ENCODE measurements around the gene HDAC7.
"Not testable (repeated sequence)": the region's sequence is repeated elsewhere in the genome, so short reads cannot be mapped to it uniquely, and the experiment has no call there.

The HDAC7 gene

DNA sequence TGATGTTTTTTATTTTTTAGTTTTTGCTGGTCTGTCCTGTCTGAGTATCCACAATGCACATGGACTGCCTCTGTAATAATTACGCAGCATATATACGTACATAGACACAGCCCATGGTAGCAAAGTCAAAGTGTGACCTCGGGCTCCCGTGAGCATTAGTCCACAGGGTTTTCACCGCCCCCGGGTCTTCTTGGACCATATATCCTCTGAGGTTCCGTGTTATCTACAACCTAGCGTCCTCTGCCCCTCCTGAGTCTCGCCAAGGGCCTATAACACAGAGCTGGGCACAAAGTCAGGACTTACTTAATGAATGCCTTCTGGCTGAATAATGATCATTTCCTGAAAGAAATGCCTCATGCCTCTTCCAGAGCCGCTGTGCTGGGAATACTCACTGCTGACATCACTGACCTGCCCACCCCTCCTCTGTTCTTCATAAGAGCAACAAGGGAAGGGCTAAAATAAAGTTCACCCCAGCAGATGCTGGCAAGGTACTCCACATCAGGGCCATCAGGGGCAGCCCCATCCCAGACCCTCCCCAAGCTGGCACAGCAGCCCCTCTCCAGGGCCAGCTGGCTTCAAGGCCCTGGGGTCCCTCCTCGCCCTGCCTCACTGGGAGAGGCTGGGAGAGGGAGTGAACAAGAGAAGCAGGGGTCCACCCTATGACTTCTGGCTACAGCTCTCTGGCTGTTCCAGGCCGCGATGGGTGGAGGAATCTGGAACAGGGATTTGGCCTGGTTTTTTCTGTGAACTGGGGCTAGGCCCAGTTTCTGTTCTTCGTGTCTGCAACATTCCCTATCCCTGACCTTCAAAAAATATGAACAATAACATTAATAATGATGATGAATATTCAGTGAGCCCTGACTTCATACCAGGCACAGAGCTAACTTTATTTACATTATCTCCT, 7.9 kb downstream of the HDAC7 start:
- no peak for DNase-seq

- no peak for DNase-seq
Observed at GRCh38 chr12:47811072-47811396, 8.7 kb downstream of the HDAC7 start.

DNA sequence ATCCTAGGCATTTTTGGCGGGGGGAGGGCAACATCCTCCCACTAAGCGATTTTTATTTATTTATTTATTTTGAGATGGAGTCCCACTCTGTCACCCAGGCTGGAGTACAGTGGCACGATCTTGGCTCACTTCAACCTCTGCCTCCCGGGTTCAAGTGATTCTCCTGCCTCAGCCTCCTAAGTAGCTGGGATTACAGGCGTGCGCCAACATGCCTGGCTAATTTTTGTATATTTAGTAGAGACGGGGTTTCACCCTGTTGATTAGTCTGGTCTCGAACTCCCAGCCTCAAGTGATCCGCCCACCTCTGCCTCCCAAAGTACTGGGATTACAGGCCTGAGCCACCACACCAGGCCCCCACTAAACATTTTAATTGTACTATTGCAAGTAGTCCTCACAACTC, 10.2 kb downstream of the HDAC7 start:
- not testable (repeated sequence) for DNase-seq

- DNase-seq = peak; percentile 59 to 78
Observed at GRCh38 chr12:47808574-47809365, 10.9 kb downstream of the HDAC7 start.

DNA sequence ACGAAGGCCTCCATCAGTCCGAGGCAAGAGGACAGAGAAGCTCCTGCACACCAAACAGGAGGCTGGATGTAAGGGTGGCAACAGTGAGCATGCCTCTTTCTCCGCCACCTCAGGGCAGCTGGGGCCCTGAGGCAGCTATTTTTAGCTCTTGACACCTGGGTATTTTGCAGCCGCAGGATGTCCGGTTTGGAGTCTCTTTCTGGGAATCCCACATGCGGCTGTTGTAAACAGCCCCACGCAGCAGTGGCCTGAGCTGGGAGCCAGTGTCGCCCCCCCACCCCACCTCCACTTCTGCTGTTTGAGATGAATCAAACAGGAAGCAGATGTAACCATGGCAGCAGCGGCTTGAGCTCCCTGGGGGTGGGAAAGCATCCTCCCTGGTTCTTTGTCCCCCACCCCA, 11.7 kb downstream of the HDAC7 start:
- peak; percentile 18 to 34 for DNase-seq

GRCh38 chr12:47807338-47807737, 12.4 kb downstream of the HDAC7 start:
- DNase-seq = no peak

- DNase-seq = no peak
Observed at GRCh38 chr12:47805417-47805816, 14.3 kb downstream of the HDAC7 start.

DNA sequence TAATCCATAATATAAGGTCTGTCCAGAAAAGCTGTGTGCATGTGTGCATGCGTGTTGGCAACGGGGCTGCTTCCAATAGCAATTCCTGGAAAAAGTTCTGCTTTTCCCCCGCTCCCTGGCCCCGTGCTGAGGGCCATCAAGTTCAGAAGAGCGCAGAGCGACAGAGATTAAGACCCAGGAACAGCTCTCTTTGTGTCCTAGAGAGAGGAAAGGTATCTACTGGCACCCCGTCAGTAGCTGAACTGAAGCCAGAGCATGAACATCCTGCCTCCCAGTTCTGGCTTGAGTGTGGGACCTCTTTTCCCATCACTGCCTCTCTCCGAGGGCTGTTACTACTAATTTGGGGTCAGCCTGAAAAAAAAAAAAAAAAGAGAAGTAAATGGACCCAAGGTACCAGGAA, 15.5 kb downstream of the HDAC7 start:
- DNase-seq = no peak

DNA sequence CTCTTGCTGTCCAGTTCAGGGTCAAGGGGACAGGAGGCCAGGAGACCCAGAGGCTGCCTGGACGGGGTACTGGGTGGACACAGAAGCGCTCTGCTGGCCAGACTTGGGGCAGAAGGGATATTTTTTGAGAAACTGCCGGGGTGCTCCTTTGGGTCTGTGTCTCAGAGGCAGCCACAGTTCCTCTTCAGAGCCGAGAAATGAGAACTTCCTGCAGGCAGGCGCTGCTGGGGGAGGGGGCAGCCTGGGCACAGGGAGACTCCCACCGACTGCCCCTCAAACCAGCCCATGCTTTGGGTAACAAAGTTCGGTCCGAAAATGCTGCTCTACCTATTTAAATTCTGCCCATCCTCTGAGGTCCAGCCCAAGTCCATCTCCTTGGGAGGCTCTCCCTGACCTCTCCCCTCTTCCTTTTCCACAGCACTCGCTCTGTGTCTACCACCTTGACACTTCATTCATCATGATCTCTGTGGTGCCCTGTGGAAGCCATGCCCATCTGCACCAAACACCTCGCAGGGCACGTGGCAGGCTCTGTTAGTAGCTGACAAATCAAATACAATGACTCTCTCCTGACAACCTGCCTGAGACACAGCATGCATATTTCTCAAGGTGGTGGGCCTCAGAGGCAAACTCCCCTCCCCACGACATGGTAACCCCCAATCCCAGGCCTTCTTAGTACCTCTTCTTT, 16.4 kb downstream of the HDAC7 start:
- peak in 1 of 2 experiments; percentile 21 for DNase-seq

DNA sequence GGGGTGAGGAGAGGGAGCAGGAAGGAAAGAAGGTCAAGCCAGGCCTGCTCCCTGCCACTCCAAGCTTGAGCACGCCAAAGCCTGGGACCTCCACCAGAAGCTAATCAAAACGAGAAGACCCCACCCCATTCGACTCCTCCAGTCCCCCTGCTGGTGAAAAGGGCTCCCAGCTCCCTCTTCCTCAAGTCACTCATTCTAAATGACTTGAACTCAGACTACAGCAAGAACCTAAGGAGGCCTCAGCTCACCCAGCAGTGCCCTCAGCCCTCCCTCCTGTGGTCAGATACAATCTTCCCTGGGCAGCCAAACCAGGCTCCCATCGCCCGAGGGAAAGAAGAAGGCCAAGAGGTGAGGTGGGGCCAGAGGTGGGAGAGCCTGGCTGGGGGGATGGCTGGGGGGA, 17.4 kb downstream of the HDAC7 start:
- DNase-seq = peak in 1 of 2 experiments; percentile 6

GRCh38 chr12:47801904-47802246, 17.8 kb downstream of the HDAC7 start:
- DNase-seq = no peak

DNA sequence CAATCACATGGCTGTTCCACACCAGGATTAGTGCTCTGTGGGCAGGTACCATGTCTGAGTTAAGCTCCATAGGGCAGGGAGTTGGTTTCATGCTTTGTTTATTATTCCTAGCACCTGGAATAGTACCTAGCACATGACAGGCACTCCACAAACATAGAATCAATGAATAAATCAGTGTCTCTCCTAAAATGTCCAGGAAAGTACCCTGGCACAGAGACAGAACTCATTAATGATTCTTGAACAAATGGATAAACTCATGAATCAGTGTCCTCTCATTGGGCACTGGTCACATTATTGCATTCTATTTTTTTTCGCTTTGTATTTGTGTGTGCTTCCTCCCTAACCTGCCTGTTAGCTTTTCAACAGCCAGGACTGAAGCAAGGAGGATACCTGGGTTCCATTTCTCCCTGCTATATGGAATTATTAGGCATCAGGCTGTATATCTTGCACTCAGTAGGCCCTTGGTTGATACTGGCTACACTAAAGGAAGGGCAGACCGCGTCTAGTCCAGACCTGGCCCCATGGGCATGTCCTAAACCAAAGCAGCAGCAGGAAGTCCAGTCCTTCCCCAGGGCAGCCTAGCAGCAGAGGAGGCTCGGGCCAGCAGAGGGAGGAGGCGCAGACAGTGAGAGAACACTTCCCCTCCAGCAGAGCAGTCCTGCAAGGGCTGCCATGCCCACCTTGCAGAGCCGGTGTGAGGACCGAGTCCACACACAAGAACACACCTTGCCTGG, 18.4 kb downstream of the HDAC7 start:
- DNase-seq = peak in 1 of 2 experiments; percentile 14

GRCh38 chr12:47800582-47800981, 19.1 kb downstream of the HDAC7 start:
- DNase-seq = no peak

- DNase-seq = no peak
Observed at GRCh38 chr12:47799357-47799955, 20.2 kb downstream of the HDAC7 start.

DNA sequence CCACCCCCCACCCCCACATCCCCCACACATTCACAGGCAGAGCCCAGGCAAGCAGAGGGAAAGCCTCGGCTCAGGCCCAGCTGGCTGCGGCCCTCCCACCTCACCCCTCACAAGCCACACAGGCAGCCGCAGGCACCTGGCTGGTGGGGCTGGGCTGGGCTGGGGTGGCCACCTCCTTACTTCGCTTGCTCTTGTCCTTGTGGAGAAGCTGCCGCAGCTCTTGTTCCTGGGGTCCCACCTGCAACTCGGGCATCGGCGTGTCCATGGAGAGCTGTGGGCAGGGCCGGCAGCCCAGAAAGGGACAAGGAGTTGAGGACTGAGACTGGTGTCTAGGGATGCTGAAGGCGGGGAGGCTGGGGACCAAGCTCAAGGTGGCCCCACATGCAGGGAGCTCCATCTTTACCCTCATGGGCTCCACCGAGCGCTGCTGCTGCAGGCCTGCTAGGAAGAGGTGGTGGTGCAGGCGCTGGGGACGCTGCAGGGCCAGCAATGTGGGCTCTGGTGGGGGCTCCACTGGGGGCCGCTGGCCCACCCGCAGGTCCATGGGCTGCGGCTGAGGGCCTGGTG, 21.2 kb downstream of the HDAC7 start:
- no peak for DNase-seq

DNA sequence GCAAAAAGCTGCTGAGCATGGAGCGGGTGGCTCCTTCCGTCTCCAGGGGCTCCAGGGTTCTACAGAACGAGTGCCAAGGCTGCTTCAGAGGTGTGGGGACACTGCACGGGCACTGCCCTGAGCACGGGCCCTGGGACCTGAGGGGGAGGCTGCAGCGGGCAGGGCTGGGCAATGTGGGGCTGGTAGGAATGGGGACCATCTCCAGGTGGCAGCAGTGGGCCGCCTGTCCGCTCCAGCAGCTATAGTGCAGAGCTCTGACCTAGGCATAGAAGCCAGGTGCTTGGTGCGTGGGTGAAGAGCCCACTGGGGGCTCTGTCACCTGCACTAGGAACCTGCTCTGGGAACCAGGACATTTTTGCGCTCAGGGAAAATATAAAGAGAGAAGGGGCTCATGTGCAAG, 22.3 kb downstream of the HDAC7 start:
- DNase-seq = no peak

- no peak for DNase-seq
Observed at GRCh38 chr12:47795814-47796411, 23.8 kb downstream of the HDAC7 start.

DNA sequence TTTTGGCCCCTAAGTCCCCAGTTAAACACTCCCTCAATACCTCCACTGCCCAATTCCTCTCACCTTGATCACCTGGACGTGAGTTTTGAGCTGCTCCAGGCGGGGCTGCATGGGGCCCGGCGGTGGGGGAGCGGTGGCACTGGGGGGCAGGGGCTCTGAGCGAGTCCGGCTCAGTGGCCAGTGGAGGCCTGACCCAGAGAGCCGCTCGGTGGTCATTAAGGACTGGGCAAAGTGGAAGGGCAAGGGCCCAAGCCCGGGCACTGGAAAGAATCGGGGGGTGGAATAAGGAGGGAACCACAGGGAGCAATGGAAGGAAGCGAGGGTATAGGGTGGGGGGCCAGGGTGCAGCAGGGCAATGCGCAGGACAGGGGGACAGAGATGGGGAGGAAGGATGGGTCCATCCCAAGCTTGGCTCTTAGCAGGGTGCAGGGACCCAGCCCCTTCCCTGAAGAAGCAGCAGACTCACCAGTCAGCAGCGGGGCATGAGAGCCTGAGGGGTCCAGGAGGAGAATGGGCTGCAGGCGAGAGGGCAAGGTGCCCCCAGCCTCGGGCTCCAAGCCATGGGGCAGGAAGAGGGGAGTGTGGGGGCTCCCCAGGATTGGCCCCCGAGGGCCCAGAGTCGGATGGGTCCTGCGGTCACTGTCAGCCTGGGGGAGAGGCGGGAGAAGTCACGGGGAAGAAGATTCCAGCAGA, 24.4 kb downstream of the HDAC7 start:
- no peak for DNase-seq

- no peak for DNase-seq
Observed at GRCh38 chr12:47794679-47795078, 25.0 kb downstream of the HDAC7 start.

- no peak for DNase-seq
Observed at GRCh38 chr12:47793015-47793681, 26.6 kb downstream of the HDAC7 start.

DNA sequence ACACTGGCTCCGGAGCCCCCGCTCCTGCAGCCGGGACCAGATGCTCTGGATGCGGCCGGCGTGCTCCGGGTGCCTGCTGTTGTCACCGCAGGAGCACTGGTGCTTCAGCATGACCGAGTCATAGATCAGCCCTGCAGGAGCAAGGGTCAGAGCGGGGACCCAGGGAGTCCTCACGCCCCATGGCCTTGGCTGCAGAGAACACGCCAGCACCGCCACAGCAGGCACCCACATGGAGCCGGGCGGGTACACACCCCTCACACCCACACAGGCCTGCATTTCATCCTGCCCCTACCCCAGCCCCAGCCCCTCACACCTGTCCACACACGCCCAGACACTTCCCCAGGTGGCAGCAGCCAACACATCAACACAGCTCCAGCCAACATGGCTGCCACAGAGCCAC, 27.8 kb downstream of the HDAC7 start:
- DNase-seq = no peak

Data from AML-193 (cell line).